Ascending aorta (tissue), 2 donors: ENCODE measurements around the gene MYBBP1A. TPM values are rescaled to one million over a fixed set of nuclear protein-coding genes. Genes with fewer than 3 reads are reported as not detected.

Experiments used
- DNase-seq, 2 donors: peaks; one replicate each; pipeline ENCODE4 v3.0.0-alpha.2; 2019; ENCODE audit warnings: low spot score in 2 of 2
- H3K27ac ChIP-seq, 2 donors: fragments of 200-600 bp; sonication (generic); one replicate each; pipeline ENCODE4 v1.5.1; 2016 to 2017; ENCODE audit warnings: mild to moderate bottlenecking in 1 of 2
- H3K27me3 ChIP-seq: fragments of 200-600 bp; sonication (generic); one replicate; pipeline ENCODE4 v1.5.1; 2017
- H3K36me3 ChIP-seq, 2 donors: fragments of 200-600 bp; sonication (generic); one replicate each; pipeline ENCODE4 v1.5.1; 2016
- H3K4me1 ChIP-seq, 2 donors: fragments of 200-600 bp; sonication (generic); one replicate each; pipeline ENCODE4 v1.5.1; 2016 to 2017; ENCODE audit warnings: mild to moderate bottlenecking in 1 of 2
- H3K4me3 ChIP-seq, 2 donors: fragments of 200-600 bp; sonication (generic); one replicate each; pipeline ENCODE4 v1.5.1; 2016 to 2017; ENCODE audit warnings: mild to moderate bottlenecking in 1 of 2
- H3K9me3 ChIP-seq, 2 donors: fragments of 200-600 bp; sonication (generic); one replicate each; pipeline ENCODE4 v1.5.1; 2016
- CTCF ChIP-seq, 3 experiments: fragments of 200-600 bp in 2 of 3; fragments of 450-650 bp in 1 of 3; sonication (generic) in 2 of 3; IDR thresholded peaks; one replicate each; pipeline ENCODE4 v1.5.1; 2016 to 2019; ENCODE audit warnings: antibody characterized with exemption in 3 of 3, mild to moderate bottlenecking in 1 of 3, moderate library complexity in 1 of 3
- intact Hi-C: fragments of 100-400 bp; cut with DNase I; formaldehyde crosslinking; loops from one replicate; pipeline ENCODE4 v1.15.1; 2023
- total RNA-seq: library from RNA; depleted of rRNA; stranded (reverse); fragments of >200 nt; gene quantifications from one replicate; pipeline ENCODE4 v1.1.0, GENCODE V29; 2016

The MYBBP1A gene
- total RNA-seq, 1 donor from 2014 or later = 94.5 TPM

DNA sequence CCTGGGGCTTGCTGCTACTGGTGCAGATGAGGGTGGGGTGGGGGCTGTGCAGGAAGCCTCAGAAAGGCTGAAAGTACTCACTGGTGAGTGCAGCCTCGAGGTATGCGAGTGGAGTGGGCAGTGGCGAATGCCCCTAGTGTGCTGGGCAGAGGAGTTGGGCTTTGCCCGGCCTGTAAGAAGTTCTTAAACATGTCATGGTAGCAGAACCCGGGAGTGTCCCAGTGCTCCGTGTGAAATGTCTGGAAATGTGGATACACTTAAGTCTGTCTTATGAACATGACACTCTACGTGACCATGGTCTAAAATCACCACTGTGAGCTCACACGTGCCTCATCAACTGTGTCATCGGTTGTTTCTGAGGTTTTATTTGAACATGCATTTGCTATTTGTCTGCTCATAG, 30.9 kb upstream of the MYBBP1A start:
- intact Hi-C loops = no loop called here

DNA sequence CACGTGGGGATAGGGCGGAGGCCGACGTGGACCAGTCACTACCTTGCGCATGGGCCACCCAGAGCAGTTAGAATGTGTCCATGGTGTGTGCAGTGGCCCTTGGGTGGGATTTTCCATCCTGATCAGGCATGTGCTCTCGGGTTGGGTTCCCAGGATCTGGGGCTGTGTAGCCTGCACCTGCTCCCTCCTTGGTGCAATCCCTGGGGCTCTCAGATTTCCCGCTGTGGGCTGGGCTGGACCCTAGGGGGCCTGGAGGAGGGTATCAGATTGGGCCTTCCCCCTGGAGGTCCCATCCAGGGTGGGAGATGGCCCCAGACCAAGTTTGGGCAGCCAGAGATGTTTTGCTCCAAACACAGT, 30.4 kb upstream of the MYBBP1A start:
- Histone ChIP-seq H3K27ac (no peak overlapping the region), H3K4me3 (no peak overlapping the region), H3K4me1 (peaks cover 2 to 9% of the 10 kb centered on the region in 2 donors), H3K9me3 (no peaks in the 10 kb centered on the region), H3K27me3 (peaks cover 18% of the 10 kb centered on the region), H3K36me3 (no peaks in the 10 kb centered on the region)
- DNase-seq = no peak
- TF ChIP-seq CTCF (IDR thresholded peaks at IDR 0.05) = no peak
- intact Hi-C loops = no loop called here

More for the DNA sequence above, 30.9 kb upstream of the MYBBP1A start:
- TF ChIP-seq CTCF (IDR thresholded peaks at IDR 0.05) = no peak
- no peak overlapping the region for H3K4me3 ChIP-seq
- no peaks in the 10 kb centered on the region for H3K36me3 ChIP-seq
- peaks cover 2 to 9% of the 10 kb centered on the region in 2 donors for H3K4me1 ChIP-seq
- DNase-seq = no peak
- peaks cover 18% of the 10 kb centered on the region for H3K27me3 ChIP-seq
- H3K27ac ChIP-seq = no peak overlapping the region
- no peaks in the 10 kb centered on the region for H3K9me3 ChIP-seq

DNA sequence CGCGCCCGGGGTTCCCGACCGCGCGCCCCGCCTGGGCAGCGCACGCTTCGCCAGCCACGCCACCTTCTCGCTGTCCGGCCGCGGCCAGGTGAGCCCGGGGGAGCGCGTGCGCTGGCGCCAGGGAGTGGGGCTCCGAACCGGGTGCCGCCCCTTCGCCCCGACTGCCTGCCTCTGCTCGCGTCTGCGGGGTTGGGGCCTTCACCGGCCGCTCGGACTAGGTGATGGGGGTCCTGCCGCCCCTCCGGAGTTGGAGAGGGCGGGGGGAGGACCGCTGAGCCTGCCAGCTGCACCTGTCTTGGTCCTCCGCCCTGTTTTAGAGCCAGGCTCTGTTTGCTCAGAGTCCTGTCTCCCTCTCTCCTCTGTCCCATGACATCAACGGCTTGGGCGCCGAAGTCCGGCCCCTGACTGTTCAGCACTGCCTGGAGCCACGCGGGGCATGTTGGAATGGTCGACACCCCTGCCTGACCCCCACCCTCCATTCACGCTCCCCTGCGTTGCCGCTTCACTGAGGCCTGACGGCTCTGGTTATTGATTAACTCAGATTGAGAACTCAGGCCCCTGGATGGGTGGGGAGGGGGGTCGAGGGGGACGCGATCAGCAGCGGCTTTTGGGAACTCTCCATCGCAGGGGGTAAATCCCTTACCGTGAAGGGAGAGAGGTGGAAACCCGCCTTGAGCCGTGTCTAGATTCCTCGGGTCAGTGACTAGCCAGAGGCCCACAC, 29.9 kb upstream of the MYBBP1A start:
- no peak for DNase-seq
- intact Hi-C loops = no loop called here
- peaks cover 2 to 9% of the 10 kb centered on the region in 2 donors for H3K4me1 ChIP-seq
- H3K36me3 ChIP-seq = no peaks in the 10 kb centered on the region
- no peak overlapping the region for H3K27ac ChIP-seq
- peaks cover 18% of the 10 kb centered on the region for H3K27me3 ChIP-seq
- H3K9me3 ChIP-seq = no peaks in the 10 kb centered on the region
- H3K4me3 ChIP-seq = peak overlapping the region; percentile 52 to 66
- TF ChIP-seq CTCF (IDR thresholded peaks at IDR 0.05) = no peak

GRCh38 chr17:4584101-4584916, 29.1 kb upstream of the MYBBP1A start, which contains the start of gene SMTNL2:
Gene SMTNL2 (plus strand): TSS chr17:4584529. CDS start chr17:4584606, 77 bp downstream.
- Histone ChIP-seq H3K27me3 (peaks cover 18% of the 10 kb centered on the region), H3K4me1 (peaks cover 2 to 9% of the 10 kb centered on the region in 2 donors), H3K36me3 (no peaks in the 10 kb centered on the region), H3K27ac (no peak within 1 kb of the TSS), H3K4me3 (peak within 1 kb of the TSS; percentile 52 to 66), H3K9me3 (no peaks in the 10 kb centered on the region)
- no peak for DNase-seq
- intact Hi-C loops = no loop called here
- no peak for TF ChIP-seq CTCF (IDR thresholded peaks at IDR 0.05)

GRCh38 chr17:4583782-4584100, 28.6 kb upstream of the MYBBP1A start:
- peaks cover 2 to 9% of the 10 kb centered on the region in 2 donors for H3K4me1 ChIP-seq
- peak overlapping the region; percentile 52 to 66 for H3K4me3 ChIP-seq
- TF ChIP-seq CTCF (IDR thresholded peaks at IDR 0.05) = peak in 1 of 3 experiments; percentile 14
- H3K27ac ChIP-seq = no peak overlapping the region
- H3K36me3 ChIP-seq = no peaks in the 10 kb centered on the region
- DNase-seq = no peak
- H3K9me3 ChIP-seq = no peaks in the 10 kb centered on the region
- intact Hi-C loops = no loop called here
- H3K27me3 ChIP-seq = peaks cover 18% of the 10 kb centered on the region
